ENCODE results near the gene RSL24D1.

Gene RSL24D1

DNA sequence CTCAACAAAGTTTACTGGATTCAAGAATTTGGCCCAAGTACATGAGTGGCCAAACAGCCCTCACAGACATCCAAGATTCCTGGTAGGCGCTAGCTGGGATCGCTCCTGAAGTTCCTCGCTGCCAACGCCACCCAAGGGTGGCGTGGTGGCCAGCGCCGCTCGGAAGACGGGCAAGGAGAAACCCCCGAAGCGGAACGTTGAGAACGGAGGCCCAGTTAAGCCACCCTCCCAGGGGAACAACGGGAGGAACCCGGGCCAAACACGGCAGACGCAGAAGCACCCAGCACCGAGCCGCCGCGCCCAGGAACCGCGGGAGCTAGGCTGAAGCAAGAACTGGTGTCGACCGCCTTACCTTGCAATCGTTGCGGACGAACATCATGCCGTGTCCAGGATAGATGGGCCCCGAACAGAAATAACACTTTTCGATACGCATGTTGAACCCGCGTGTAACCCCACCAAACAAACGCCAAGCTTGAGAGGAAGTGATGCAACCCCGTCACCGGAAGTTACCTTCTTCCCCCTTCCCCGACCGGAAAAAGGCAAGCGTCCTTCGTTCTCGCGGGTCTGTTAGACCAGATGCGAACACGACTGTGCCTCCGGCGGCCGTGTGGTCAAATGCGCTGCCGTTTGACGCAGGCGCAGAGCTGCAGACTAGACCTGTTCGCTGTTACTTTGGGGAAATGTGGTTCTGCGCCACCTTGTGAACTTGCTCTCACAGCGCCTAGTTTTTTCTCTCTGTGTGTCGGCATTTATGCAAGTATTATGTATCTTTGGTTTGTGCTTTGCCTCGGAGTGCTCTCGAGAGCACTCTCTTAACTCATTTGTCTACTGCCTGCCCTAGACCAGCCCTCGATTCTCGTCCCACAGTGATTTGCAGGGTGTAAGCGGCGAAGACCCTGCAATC is at the start of gene RSL24D1:
Gene RSL24D1, minus strand, starts transcription at position 484 of the 904 bp plus-strand sequence. Its CDS starts 51 bp downstream, at position 433.
- peak; percentile 96 for DNase-seq

- DNase-seq, result no peak
Observed at GRCh38 chr15:55245059-55245458, 48.3 kb upstream of the RSL24D1 start.

- DNase-seq, result no peak
Observed at GRCh38 chr15:55241891-55242290, 45.1 kb upstream of the RSL24D1 start.

DNA sequence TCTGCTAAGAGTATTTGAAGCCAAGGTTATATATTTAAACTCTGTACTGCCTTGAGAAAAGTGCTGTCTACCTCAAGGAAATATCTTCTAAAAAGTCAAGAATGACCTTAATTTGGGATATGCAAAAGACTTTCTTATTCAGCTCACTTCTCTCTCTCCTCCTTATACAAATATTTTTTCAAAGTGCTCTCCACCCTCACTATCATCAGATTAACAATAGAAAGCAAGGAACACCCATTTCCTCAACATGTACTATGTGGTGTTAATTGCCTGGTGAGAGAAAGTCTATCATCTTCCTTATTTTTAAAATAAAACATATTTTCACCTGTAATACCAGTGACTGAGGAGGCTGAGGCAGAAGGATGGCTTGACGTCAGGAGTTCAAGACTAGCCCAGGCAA is 44.4 kb upstream of the RSL24D1 start:
- no peak for DNase-seq

DNA sequence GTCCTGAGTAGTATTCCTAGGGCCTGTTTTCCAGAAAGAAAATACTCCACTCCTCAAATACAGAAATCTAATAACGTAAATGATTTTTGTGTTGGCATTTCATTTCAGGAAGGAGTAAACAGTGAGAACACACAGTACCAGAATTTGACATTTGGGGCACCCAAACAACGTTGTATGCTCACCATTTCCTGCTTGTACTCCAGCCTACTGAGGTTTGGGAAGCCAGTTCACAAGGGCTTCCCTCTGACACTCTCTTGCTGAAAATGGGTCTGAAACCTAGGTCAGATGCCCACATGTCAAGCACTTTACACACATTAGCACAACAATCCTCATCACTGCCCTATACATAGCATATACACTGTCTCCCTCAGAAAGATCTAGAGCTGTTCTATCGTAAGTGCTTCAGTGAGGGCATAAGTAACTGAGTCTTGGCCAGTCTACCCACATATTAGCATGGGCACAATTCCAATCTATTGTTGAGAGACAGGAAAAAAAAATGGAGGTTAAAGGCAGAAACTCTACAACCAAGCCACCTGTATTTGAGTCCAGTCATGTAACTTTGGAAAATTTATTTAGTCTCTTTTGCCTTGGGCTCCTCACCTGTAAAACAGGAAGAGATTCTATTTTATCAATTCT is 43.5 kb upstream of the RSL24D1 start:
- DNase-seq, result peak; percentile 12

DNA sequence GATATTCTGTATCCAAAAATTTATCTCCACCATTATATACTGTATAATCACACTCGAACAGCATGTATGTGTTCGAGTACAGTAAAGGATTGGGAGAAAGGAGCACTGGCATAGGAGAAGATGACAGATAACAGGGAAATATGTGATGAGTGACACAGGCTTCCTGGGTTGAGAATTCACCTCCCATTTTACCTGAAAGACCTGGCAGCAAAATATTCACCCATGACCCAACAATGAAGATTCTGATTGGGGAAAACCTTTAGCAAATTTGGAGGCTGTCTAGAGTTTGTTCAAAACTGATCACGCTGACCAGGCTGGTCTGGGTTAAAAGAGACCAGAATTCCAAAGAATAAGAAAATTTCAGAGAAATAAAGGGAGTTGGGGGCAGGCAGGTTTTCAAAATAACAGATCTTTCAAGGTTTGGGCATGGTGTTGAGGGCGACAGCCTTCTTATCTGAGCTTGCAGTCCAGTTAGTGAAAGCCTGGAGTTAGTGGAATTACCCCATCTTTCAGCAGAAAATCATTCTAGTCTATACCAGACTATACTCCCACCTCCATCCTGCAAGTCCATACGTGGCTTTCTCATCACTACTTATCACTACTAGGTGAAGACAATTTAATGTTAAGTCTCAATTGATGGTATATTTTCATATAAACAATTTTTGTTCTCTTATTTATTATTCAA is 42.8 kb upstream of the RSL24D1 start:
- DNase-seq, result no peak

GRCh38 chr15:55238877-55239276 is 42.1 kb upstream of the RSL24D1 start:
- DNase-seq, result no peak

GRCh38 chr15:55237219-55238130 is 40.7 kb upstream of the RSL24D1 start:
- DNase-seq, result no peak

- DNase-seq, result no peak
Observed at GRCh38 chr15:55235546-55236036, 38.9 kb upstream of the RSL24D1 start.

GRCh38 chr15:55234800-55235104 is 38.0 kb upstream of the RSL24D1 start:
- DNase-seq, result no peak

DNA sequence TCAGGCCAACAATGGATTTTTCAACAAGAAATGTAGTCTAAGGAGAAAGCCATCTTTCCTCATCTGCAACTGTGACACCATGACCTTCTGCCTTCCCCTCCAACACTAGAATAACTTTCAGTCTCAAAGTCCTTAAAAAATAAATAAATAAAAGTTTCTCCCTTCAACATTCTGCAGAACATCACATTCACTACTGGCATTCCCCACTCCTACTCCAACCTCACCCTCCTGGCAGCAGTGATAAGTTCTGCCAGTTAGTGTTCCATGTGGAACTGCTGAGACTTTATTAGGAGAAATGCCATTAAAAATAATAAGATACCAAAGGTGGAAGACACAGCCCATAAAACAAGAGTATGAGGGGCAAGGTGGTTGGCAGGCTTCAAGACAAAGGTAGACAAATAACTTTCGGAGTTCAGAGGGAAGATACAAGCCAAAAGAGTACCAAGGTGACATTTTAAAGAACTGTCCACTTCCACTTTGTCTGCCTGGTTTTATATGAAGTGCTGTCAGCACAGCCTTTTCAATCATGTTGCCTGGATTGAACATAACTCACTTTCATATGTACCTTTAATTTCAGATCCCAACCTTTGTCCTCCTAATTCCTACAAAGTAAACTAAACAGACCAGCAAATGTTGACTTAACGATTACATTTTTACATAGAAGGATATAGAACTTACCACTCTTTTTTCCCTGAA is 37.5 kb upstream of the RSL24D1 start:
- DNase-seq, result no peak

DNA sequence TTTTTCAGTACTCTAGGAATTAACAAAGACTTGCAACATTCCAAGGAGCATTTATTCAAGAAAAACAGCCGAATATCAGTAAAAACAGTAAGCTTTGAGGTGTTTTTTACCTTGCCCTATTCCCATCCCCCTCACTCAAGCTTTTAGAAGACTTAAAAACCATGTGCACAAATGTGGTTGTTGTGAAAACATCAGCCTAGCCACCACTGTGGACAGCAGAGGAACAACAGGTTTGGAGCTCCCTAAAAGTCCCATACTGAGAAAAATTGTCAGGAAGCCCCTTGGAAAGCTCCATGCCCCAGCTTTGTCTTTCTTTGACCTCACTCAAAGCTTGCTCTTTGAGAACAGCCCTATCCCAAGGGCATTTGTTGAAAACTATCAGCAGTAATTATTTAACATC is 34.7 kb upstream of the RSL24D1 start:
- DNase-seq, result no peak

DNA sequence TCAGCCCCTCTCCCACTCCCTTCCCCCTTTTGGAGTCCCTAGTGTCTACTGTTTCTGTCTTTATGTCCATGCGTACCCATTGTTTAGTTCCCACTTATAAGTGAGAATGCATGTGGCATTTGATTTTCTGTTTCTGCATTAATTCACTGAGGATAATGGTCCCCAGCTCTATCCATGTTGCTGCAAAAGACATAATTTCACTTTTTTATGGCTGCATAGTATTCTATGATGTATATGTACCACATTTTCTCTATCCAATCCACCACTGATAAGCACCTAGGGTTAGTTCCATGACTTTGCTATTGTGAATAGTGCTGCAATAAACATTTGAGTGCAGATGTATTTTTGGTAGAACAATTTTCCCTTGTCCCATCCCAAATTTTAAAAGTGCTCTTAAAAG is 34.2 kb upstream of the RSL24D1 start:
- DNase-seq, result no peak

- no peak for DNase-seq
Observed at GRCh38 chr15:55230051-55230670, 33.4 kb upstream of the RSL24D1 start.

- DNase-seq, result no peak
Observed at GRCh38 chr15:55226127-55226526, 29.4 kb upstream of the RSL24D1 start.

DNA sequence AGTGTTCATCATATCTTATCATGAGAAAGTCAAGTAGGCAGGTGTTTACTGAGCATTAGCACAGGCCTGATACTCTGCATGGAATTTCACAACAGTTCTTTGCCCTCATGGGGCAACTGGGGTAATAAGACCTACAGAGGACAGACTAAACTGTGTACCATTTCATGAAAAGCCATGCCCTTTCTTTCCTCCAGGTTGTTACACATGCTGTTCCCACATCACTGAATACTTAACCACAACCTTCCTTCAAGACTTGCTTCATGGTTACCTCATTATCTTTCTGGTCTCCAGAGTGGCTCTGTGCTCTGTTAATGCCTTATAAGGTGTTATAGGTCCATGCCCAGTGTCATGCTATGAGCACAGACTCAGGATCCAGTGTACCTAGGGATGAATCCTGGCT is 28.2 kb upstream of the RSL24D1 start:
- peak; percentile 23 for DNase-seq

DNA sequence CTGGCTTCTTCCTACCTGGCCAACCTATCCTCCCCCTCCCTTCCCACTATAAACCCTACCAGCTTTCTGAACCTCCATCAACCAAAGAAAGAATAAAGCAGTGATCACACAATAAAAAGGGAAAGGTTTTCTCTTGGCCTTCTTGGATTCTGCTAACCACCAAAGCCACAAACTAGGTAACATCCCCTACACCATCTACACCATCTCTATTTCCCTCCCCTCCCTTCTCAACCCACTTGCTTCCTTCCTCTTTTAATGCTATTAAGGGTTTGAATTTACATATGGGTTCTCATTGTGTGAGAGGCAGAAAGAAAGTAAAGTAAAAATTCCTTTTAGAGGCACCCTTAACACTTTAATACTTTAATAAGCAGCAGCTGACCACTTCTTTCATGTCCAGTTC is 25.8 kb upstream of the RSL24D1 start:
- DNase-seq, result no peak

- DNase-seq, result no peak
Observed at GRCh38 chr15:55221090-55222011, 24.6 kb upstream of the RSL24D1 start.

DNA sequence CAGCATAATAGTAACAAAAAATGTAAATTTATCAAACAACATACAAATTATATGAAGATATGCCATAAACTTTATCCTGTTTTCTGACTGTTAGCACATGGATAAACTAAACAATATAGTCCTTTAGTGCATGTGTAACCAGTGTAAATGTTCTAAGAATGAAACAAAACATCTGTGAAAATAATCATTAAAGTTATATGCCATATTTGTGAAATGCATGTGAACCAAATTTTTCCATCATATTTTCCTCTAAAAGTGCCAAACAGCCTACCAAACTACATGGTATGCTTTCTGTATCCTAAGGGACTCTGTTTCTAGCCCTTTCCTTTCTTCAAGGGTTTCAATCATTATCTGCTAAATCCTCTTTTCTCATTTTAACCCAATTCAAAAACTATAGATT is 23.9 kb upstream of the RSL24D1 start:
- no peak for DNase-seq

DNA sequence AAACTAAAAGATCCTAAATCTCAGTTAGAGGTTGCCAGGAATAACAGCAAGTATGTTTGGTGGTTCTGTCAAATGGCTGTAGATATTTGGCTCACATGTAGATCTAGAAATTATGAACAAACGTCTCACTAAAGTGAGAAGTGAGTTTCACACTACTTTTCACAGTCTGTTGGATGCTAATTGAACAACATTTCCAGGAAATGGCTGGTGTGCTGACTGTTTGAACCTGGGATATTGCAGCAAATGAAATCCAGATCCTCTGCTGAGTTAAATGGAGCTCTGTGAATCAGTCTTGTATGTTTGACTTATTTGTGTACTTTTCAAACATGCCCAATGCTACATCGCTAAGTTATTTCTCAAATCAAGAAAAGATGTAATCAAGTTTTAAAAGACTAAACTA is 21.3 kb upstream of the RSL24D1 start:
- DNase-seq, result no peak
